Activated effector memory CD4-positive, alpha-beta T cell treated with anti-CD3 and anti-CD28 coated beads, Interleukin-2, amount 50 U/mL, for 16 hours (primary cell): ENCODE measurements around the gene PLEKHG1.
A peak's percentile ranks its signal among the peaks of the same experiment; 100 is the strongest.

Experiments used
- DNase-seq: peaks from one replicate; pipeline ENCODE4 v3.0.0-alpha.2; 2020

The PLEKHG1 gene

GRCh38 chr6:150599199-150600009, at the start of gene PLEKHG1:
Gene PLEKHG1, plus strand, starts transcription at chr6:150599885. Its CDS starts 133,797 bp downstream, at chr6:150733682.
- DNase-seq: peak; percentile 80

- no peak for DNase-seq
These were observed 49.4 kb upstream of the PLEKHG1 start for GRCh38 chr6:150550244-150550643.

- DNase-seq: no peak
These were observed 42.6 kb upstream of the PLEKHG1 start for GRCh38 chr6:150557043-150557599.

GRCh38 chr6:150560004-150560883, 39.4 kb upstream of the PLEKHG1 start:
- no peak for DNase-seq

GRCh38 chr6:150560884-150561219, 38.8 kb upstream of the PLEKHG1 start:
- DNase-seq: no peak

- no peak for DNase-seq
These were observed 33.7 kb upstream of the PLEKHG1 start for GRCh38 chr6:150565945-150566344.

- no peak for DNase-seq
These were observed 33.2 kb upstream of the PLEKHG1 start for GRCh38 chr6:150566486-150566885.

GRCh38 chr6:150567380-150567779, 32.3 kb upstream of the PLEKHG1 start:
- DNase-seq: no peak

- no peak for DNase-seq
These were observed 31.8 kb upstream of the PLEKHG1 start for GRCh38 chr6:150567823-150568383.

GRCh38 chr6:150568560-150568959, 31.1 kb upstream of the PLEKHG1 start:
- DNase-seq: no peak

- no peak for DNase-seq
These were observed 30.5 kb upstream of the PLEKHG1 start for GRCh38 chr6:150569161-150569560.

GRCh38 chr6:150573041-150573681, 26.5 kb upstream of the PLEKHG1 start:
- no peak for DNase-seq

GRCh38 chr6:150575836-150576235, 23.8 kb upstream of the PLEKHG1 start:
- DNase-seq: no peak

GRCh38 chr6:150576651-150577226, 22.9 kb upstream of the PLEKHG1 start:
- no peak for DNase-seq

- no peak for DNase-seq
These were observed 20.1 kb upstream of the PLEKHG1 start for GRCh38 chr6:150579611-150580010.

- DNase-seq: no peak
These were observed 19.2 kb upstream of the PLEKHG1 start for GRCh38 chr6:150580489-150580888.

GRCh38 chr6:150584065-150584464, 15.6 kb upstream of the PLEKHG1 start:
- no peak for DNase-seq

- no peak for DNase-seq
These were observed 15.1 kb upstream of the PLEKHG1 start for GRCh38 chr6:150584596-150584995.

- no peak for DNase-seq
These were observed 12.8 kb upstream of the PLEKHG1 start for GRCh38 chr6:150586850-150587359.

GRCh38 chr6:150587637-150588036, 12.0 kb upstream of the PLEKHG1 start:
- no peak for DNase-seq

- DNase-seq: no peak
These were observed 10.7 kb upstream of the PLEKHG1 start for GRCh38 chr6:150588888-150589499.

GRCh38 chr6:150589852-150590251, 9.8 kb upstream of the PLEKHG1 start:
- DNase-seq: no peak
